HG03457 (cell line): Measurements from ENCODE around the gene AAMP.
"Not testable (repeated sequence)": the region's sequence is repeated elsewhere in the genome, so short reads cannot be mapped to it uniquely, and the experiment has no call there.

Experiments
- ATAC-seq: cut with Tn5 transposase; IDR thresholded peaks from one replicate; pipeline ENCODE4 v1.9.1; 2021; ENCODE audit warnings: moderate number of reproducible peaks; ENCODE audit not compliant: unreplicated experiment

Gene AAMP

GRCh38 chr2:218275371-218276072 is 5.6 kb upstream of the AAMP start:
- ATAC-seq: no peak

- ATAC-seq: no peak
These were observed 4.6 kb upstream of the AAMP start for GRCh38 chr2:218274586-218274985.

- ATAC-seq: no peak
These were observed 3.9 kb upstream of the AAMP start for GRCh38 chr2:218273908-218274249.

- ATAC-seq: not testable (repeated sequence)
These were observed 3.4 kb upstream of the AAMP start for GRCh38 chr2:218273214-218273907.

GRCh38 chr2:218272531-218273212 is 2.7 kb upstream of the AAMP start:
- peak; percentile 25 for ATAC-seq

- no peak for ATAC-seq
These were observed 2.1 kb upstream of the AAMP start for GRCh38 chr2:218271865-218272530.

DNA sequence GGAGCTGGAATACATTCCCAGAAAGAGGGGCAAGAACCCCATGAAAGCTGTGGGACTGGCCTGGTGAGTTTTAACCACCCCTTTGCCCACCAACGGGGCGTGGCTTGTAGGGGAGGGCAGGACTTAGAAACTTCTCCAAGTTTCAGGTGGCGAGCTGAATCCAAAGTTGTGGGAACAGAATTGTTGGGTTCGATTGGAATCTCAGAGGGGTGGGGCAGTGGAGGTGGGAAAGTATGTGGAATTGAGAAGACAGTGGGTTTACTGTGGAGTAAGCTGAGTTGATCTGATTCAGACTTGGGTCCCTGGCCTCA is 1.5 kb upstream of the AAMP start:
- no peak for ATAC-seq

GRCh38 chr2:218270721-218271486 is 967 bp upstream of the AAMP start:
- ATAC-seq: no peak

GRCh38 chr2:218267259-218267658 is 2.7 kb downstream of the AAMP start:
- no peak for ATAC-seq

GRCh38 chr2:218266316-218266979 is 3.5 kb downstream of the AAMP start:
- ATAC-seq: no peak

DNA sequence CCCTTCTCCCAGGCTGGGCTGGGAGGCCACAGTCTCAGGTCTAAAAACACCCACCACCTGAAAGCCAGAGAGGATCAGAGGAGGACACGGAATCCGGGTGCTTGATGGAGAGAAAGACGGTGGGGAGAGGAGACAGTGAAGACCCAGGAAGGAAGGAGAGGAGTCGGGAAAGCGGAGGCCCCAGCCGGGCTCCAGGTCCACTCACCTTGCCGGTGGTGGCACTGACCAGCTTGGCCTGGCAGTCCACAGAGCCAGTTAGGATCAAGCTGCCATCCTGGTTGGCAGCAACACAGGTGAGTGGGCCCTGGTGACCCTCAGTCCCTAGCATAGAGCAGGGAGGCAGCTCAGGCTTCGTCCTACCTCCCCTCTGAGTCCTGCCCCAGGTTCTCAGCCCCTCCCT is 4.3 kb downstream of the AAMP start:
- no peak for ATAC-seq

DNA sequence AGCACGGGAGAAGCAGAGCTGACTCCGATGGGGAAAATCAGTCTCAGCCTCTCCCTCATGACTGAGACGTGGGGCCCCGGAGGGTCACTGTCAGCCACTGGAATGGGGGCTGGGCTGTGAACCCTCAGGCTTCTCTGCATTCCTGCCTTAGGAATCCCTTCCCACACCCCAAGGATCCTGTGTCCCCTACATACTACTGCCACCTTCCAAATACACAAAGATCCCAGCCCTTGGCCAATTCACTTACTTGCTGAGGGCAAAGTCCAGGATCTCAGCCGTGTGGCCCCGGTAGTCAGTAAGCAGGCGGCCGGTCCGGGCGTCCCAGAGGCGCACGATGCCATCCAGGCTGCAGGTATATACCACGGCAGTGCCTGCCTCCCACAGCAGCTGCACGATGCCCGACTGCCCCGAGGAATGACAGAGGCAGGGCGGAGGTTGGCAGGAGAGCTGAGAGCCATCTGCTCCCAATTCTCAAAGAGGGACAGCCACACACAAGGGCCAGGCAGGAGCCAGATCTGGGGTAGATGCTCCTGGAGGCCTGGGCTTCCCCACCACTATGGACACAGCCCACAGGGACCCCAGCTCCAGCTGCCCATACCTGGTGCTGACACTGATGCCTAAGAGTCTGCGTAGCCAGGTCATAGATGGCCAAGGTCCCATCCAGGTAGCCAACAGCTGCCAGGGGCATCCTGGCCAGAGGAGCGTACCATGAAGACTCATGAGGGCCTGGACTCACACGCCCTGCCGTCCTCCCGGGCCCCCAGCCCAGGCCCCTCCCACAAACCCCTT is 5.0 kb downstream of the AAMP start:
- no peak for ATAC-seq

DNA sequence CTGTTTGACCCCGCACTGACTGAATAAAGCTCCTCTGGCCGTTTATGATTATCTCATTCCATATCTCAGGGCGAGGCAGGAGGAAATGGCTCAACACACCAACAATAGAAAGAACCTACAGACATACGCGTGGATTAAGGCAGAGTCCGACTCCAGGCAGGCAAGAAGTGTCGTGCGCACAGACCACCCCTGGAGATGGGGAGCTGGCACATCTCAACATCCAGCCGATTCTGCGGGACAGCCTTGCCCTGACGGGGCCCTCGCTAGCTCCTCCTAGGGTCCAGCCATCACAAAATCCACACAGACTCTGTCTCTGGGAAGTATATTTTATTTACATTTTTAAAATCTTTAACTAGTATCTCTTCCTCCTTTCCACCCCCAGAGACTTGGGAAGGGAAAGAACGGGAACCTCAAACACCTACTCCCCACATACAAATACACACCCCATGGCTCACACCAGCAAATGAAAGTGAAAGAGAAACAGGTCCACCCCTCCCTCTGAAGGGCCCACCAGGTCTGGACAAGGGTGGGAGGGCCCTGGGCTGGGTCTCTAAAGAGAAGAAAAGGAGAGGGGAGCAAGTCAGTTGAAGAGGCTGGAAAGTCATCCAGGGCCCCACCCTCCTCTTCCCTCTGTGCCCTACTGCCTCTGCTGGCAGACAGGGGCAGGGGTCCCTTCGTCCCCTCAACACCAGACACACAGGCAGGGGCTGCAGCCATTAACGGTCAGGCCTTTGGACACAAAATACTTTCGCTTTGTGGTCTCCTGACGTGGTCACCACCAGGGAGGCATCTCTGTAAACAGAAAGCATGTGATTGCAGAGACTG is 5.9 kb downstream of the AAMP start:
- no peak for ATAC-seq

DNA sequence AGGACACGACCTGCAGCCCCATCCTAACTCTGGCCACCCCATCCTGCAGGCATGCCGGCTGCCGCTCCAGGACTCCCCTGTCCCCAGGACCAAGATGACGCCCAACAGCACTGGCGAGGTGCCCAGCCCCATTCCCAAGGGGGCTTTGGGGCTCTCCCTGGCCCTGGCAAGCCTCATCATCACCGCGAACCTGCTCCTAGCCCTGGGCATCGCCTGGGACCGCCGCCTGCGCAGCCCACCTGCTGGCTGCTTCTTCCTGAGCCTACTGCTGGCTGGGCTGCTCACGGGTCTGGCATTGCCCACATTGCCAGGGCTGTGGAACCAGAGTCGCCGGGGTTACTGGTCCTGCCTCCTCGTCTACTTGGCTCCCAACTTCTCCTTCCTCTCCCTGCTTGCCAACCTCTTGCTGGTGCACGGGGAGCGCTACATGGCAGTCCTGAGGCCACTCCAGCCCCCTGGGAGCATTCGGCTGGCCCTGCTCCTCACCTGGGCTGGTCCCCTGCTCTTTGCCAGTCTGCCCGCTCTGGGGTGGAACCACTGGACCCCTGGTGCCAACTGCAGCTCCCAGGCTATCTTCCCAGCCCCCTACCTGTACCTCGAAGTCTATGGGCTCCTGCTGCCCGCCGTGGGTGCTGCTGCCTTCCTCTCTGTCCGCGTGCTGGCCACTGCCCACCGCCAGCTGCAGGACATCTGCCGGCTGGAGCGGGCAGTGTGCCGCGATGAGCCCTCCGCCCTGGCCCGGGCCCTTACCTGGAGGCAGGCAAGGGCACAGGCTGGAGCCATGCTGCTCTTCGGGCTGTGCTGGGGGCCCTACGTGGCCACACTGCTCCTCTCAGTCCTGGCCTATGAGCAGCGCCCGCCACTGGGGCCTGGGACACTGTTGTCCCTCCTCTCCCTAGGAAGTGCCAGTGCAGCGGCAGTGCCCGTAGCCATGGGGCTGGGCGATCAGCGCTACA is 7.0 kb downstream of the AAMP start:
- ATAC-seq: no peak

DNA sequence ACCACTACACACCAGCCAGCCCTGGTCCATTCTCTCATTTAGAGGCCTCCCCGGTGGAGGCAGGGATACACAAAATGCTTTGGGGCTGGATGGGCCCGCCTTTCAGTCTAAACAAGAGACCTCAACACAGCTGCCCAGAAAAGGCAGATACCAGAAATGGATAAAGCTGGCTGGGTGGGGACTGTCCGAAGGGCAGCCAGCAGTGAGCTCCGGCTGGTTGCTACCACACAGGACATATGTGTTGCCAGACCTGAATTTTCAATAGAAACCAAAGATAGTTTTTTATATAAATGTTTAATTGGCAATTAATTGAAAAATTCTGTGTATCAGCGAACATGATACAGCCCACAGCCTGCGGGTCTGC is 7.7 kb downstream of the AAMP start:
- ATAC-seq: no peak

DNA sequence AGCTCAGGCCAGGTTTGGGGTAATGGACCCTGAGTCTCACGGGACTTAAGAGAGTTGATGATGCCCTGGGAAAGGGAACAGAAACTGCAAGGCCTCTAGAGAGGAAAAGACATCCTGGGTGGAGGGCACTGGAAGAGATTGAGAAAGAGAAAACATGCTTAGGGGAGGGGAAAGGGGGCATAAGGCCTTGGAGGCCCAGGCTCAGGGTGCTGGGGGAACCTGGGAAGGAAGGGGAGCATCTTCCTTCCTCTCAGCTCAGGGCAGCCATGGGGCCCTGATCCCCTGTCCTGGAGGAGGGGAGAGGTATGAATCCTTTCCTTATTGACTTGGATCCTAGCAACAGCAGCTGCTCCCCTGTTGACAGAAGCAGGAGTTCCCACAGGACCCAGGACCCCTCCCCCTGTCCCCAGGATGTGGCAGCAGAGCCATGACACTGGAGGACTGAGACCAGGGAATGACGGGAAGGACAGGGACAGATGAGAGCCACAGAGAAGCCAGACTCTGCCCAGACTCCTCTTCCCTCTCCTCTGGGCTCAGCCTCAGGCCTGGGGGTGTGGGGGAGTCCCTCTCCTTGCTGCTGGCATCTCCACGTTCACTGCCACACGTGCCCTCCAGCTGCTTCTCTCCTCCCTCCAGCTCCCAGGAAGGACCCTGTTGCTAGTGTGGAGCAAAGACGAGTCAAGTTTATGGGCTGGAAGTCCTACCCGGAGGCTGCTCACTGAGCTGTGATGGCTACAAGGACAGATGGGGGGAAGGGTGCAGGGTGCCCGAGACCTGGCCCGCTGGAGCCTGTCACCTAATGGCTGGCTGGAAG is 8.3 kb downstream of the AAMP start:
- no peak for ATAC-seq
